Kidney (tissue), 14 donors: ENCODE data around the gene KCTD14. TPM values are rescaled to one million over a fixed set of nuclear protein-coding genes. Genes with fewer than 3 reads are reported as not detected.
A peak's percentile ranks its signal among the peaks of the same experiment; 100 is the strongest.
"Not testable (repeated sequence)": the region's sequence is repeated elsewhere in the genome, so short reads cannot be mapped to it uniquely, and the experiment has no call there.

Experiments
- DNase-seq, 5 donors: peaks; one replicate each; pipeline ENCODE4 v3.0.0-alpha.2; 2013 to 2020
- FAIRE-seq: peaks from 2 replicates; lab custom pipeline; 2012; peaks lifted over from hg19 to GRCh38; lab: Jason Lieb, UNC
- H3K27ac ChIP-seq, 2 donors: one replicate each; pipeline ENCODE4 v1.7.0; 2013; ENCODE audit warnings: low read depth in 2 of 2, low read length in 2 of 2, inconsistent platforms in 1 of 2
- H3K27me3 ChIP-seq: one replicate; pipeline ENCODE4 v1.7.1; 2013; ENCODE audit warnings: low read length, inconsistent platforms; ENCODE audit not compliant: control insufficient read depth, insufficient read depth
- H3K36me3 ChIP-seq, 3 donors: one replicate each; pipeline versions ENCODE4 v1.7.0 to v1.7.1; 2013; ENCODE audit warnings: low read length in 3 of 3, control low read depth in 1 of 3, inconsistent platforms in 1 of 3; ENCODE audit not compliant: insufficient read depth in 3 of 3, control insufficient read depth in 2 of 3
- H3K4me1 ChIP-seq, 3 donors: one replicate each; pipeline versions ENCODE4 v1.7.0 to v1.7.1; 2013; ENCODE audit warnings: low read length in 3 of 3, inconsistent platforms in 1 of 3, low read depth in 1 of 3; ENCODE audit not compliant: control insufficient read depth in 2 of 3, insufficient read depth in 2 of 3
- H3K4me3 ChIP-seq, 3 donors: one replicate each; pipeline versions ENCODE4 v1.7.0 to v1.8.1; 2013; ENCODE audit warnings: low read length in 3 of 3, control low read depth in 1 of 3, inconsistent platforms in 1 of 3
- H3K9ac ChIP-seq, 3 donors: one replicate each; pipeline versions ENCODE4 v1.7.0 to v1.7.1; 2013; ENCODE audit warnings: low read length in 3 of 3, control low read depth in 1 of 3, inconsistent platforms in 1 of 3
- H3K9me3 ChIP-seq, 3 donors: one replicate each; pipeline versions ENCODE4 v1.7.0 to v1.7.1; 2013; ENCODE audit warnings: low read length in 3 of 3, control low read depth in 1 of 3, inconsistent platforms in 1 of 3; ENCODE audit not compliant: control insufficient read depth in 2 of 3, insufficient read depth in 1 of 3
- CTCF ChIP-seq: IDR thresholded peaks from 3 replicates; pipeline ENCODE4 v1.5.1; 2012; ENCODE audit warnings: mild to moderate bottlenecking, moderate library complexity, borderline replicate concordance; ENCODE audit not compliant: insufficient read depth; ENCODE audit errors: extremely low read depth
- intact Hi-C: fragments of 100-400 bp; cut with DNase I; formaldehyde crosslinking; loops from one replicate; pipeline ENCODE4 v1.11.1; 2022
- polyA plus RNA-seq: library from polyadenylated mRNA; stranded (reverse); fragments of 350-450 nt; fragmentation: Illumina TruSeq; extraction: RNeasy Lipid Tissue Mini Kit (QIAGEN cat#74804); gene quantifications from one replicate; pipeline ENCODE4 v1.2.3, GENCODE V29; 2014; ENCODE audit warnings: low read depth, low replicate concordance; ENCODE audit not compliant: insufficient read depth
- total RNA-seq: library from RNA; stranded (reverse); fragmentation: NEBNext Ultra II Directional; extraction: Animal tissue kit (Norgen Biotek cat#: 25700); gene quantifications from one replicate; pipeline ENCODE4 v1.2.1, GENCODE V29; 2021
- donor health status: control.
- donor health status: control.
- donor health status: control.
- donor health status: control.
- donor health status: control.
- donor health status: DM: yes; HTN: yes; CAD: no.
- donor health status: Normal renal cell carcinoma (clear cell type).

KCTD14 gene
- total and polyA plus RNA-seq, 2 donors from 2014 or later, result 13.7 to 14.8 TPM

GRCh38 chr11:77993902-77994301 is 29.2 kb downstream of the KCTD14 start:
- peak overlapping the region; percentile 63 to 77 (median 76) for H3K9ac ChIP-seq
- no peaks in the 10 kb centered on the region for H3K9me3 ChIP-seq
- TF ChIP-seq CTCF, result no peak
- peaks cover 6 to 11% (median 7%) of the 10 kb centered on the region in 3 donors for H3K4me1 ChIP-seq
- no peak for FAIRE-seq
- H3K27me3 ChIP-seq, result no peaks in the 10 kb centered on the region
- intact Hi-C loops, result no loop called here
- peaks cover 0 to 7% (median 5%) of the 10 kb centered on the region in 3 donors for H3K36me3 ChIP-seq
- DNase-seq, result no peak
- H3K4me3 ChIP-seq, result peak overlapping the region; percentile 85 to 97 (median 92)
- H3K27ac ChIP-seq, result no peak overlapping the region

DNA sequence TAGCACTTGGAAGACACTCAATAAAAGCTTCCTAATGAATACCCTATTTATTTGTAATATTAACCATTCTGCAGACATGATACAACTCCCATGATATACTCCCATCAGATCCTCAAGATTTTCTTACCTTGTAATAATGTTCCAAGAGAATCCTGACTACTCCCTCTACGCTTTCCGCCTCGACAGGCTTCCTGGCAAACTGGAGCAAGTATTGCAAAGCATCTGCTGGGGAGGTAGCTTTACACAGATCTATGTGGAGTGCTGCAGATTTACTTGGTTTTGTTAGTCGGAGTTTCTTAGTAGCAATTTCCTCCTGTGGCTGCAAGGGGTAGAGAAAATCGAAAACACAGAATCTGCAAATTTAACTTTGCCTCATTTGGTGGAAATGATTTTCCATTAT is 32.1 kb downstream of the KCTD14 start:
- H3K4me3 ChIP-seq, result no peak overlapping the region
- no peak for TF ChIP-seq CTCF
- DNase-seq (no peak), FAIRE-seq (no peak)
- H3K27ac ChIP-seq, result no peak overlapping the region
- no peak overlapping the region for H3K9ac ChIP-seq
- no peaks in the 10 kb centered on the region for H3K9me3 ChIP-seq
- H3K36me3 ChIP-seq, result peaks cover 0 to 13% (median 7%) of the 10 kb centered on the region in 3 donors
- intact Hi-C loops, result no loop called here
- peaks cover 6 to 11% (median 7%) of the 10 kb centered on the region in 3 donors for H3K4me1 ChIP-seq
- H3K27me3 ChIP-seq, result no peaks in the 10 kb centered on the region

- H3K9ac ChIP-seq, H3K9me3 ChIP-seq, DNase-seq, H3K27me3 ChIP-seq, intact Hi-C loops, H3K4me3 ChIP-seq, FAIRE-seq, H3K27ac ChIP-seq, H3K4me1 ChIP-seq: not testable (repeated sequence)
- H3K36me3 ChIP-seq, result peaks cover 0 to 16% (median 7%) of the 10 kb centered on the region in 3 donors
Observed at GRCh38 chr11:77986456-77986855, 36.6 kb downstream of the KCTD14 start.

- intact Hi-C loops, result no loop called here
- Histone ChIP-seq H3K36me3 (peaks cover 4 to 17% (median 8%) of the 10 kb centered on the region in 3 donors), H3K4me1 (no peaks in the 10 kb centered on the region), H3K9ac (no peak overlapping the region), H3K27ac (no peak overlapping the region), H3K9me3 (no peaks in the 10 kb centered on the region), H3K4me3 (no peak overlapping the region), H3K27me3 (no peaks in the 10 kb centered on the region)
- TF ChIP-seq CTCF, result no peak
- DNase-seq (no peak), FAIRE-seq (no peak)
Observed at GRCh38 chr11:77981346-77981947, 41.6 kb downstream of the KCTD14 start.
